Measurements from ENCODE around the gene P2RX6.

The P2RX6 gene

DNA sequence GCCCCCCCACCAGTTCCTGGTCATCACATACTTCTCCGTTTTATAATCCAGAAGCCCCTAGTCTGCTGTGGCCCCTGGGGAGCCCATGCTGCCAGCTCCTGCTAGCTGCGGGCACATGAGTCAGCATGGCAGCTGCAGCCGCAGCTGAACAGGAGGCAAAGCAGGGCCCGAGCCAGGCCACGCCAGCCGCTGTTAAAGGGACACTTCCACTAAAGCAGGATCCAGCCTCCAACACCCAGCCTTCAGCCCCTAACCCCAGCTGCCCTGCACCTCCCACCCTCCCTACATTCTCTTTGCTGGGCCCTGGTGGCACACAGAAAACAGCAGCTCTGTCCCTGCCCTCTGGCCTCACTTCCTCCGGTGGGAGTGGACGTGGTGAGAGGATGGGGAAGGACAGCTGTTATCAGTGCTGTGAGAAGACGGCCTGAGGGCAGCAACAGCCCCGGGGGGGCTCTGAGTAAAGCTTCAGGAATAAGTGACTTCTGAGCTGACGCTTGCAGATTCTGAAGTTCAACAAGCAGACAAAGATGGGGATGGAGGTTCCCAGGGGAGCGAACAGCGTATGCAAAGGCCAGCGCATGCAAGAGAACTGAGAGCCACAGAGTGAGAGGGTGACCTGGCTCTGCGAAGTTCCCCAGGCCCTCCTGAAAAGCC, 30.1 kb downstream of the P2RX6 start:
- Histone ChIP-seq H3K79me2 (ENCODE audit: insufficient read depth, low read length) (no peaks in the 10 kb centered on the region), H3K9ac (ENCODE audit: low read depth, low read length, poor library complexity, severe bottlenecking) (no peak overlapping the region), H3K27me3 (ENCODE audit: insufficient read depth, low read length, poor library complexity, severe bottlenecking) (no peaks in the 10 kb centered on the region)

DNA sequence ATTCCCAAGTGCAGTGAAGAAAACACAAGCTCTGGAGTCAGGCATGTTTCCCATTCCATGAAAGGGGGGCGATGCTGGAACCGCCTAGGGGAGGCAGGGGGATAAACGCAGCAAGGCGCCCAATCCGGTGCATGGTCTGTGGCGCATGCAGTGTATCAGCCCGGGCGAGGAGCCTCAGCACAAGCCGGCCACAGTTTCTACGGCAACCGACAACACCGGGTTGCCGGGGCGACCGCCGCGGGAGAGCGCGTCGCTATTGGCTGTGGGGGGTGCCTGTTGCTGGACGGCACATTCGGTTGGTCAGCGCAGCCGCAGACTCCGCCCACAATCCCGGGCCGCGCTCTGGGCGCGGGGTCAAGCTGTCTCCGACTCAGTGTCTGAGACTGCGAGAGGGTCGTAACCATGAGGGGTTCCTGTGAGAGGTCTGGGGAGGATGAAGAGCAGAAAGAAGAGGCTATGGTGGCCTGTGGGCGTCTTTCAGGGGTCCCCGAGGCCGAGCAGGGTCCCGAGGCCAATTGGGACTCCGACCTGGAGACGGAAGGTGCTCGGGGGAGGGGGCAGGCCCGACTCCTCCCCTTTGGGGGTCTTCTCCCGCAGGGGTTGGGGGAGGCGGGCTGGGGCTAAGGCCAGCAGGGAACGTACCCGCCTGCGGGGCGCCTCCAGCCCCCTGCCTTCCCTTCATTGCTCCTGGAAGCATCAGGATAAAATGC, 30.8 kb downstream of the P2RX6 start, which contains the start of gene LRRC74B:
Gene LRRC74B (plus strand): TSS at position 362 of the 710 bp plus-strand sequence. CDS start 41 bp downstream, at position 403.
- no peaks in the 10 kb centered on the region for H3K4me1 ChIP-seq (ENCODE audit: insufficient read depth, low read length, poor library complexity, severe bottlenecking)
- H3K36me3 ChIP-seq (ENCODE audit: insufficient read depth, low read length) = no peaks in the 10 kb centered on the region
- H2AFZ ChIP-seq (ENCODE audit: low read length) = no peak within 1 kb of the TSS
- H3K9me2 ChIP-seq (replicated peaks; ENCODE audit: low read depth, low read length) = no peaks in the 10 kb centered on the region
- H4K20me1 ChIP-seq (ENCODE audit: insufficient read depth, low read length, poor library complexity, severe bottlenecking) = no peaks in the 10 kb centered on the region
- no peak within 1 kb of the TSS for H3K4me2 ChIP-seq (ENCODE audit: low read depth, low read length, poor library complexity, severe bottlenecking)
- no peak within 1 kb of the TSS for H3K9ac ChIP-seq (ENCODE audit: low read depth, low read length, poor library complexity, severe bottlenecking)
- no peaks in the 10 kb centered on the region for H3K79me2 ChIP-seq (ENCODE audit: insufficient read depth, low read length)
- H3F3A ChIP-seq (ENCODE audit: low read depth) = no peaks in the 10 kb centered on the region
- H3K4me3 ChIP-seq (ENCODE audit: low read length, poor library complexity, severe bottlenecking) = no peak within 1 kb of the TSS
- H3K9me3 ChIP-seq (ENCODE audit: insufficient read depth, low read depth, low read length) = no peaks in the 10 kb centered on the region
- TF ChIP-seq EZH2phosphoT487 (IDR thresholded peaks at IDR 0.05; ENCODE audit: borderline replicate concordance) (no peak), CTCF (conservative IDR thresholded peaks at IDR 0.05; ENCODE audit: low read length) (no peak)
- no peaks in the 10 kb centered on the region for H3K27me3 ChIP-seq (ENCODE audit: insufficient read depth, low read length, poor library complexity, severe bottlenecking)

More for the DNA sequence above, 30.1 kb downstream of the P2RX6 start:
- Histone ChIP-seq H4K20me1 (ENCODE audit: insufficient read depth, low read length, poor library complexity, severe bottlenecking) (no peaks in the 10 kb centered on the region), H3K36me3 (ENCODE audit: insufficient read depth, low read length) (no peaks in the 10 kb centered on the region), H3F3A (ENCODE audit: low read depth) (no peaks in the 10 kb centered on the region), H3K9me2 (replicated peaks; ENCODE audit: low read depth, low read length) (no peaks in the 10 kb centered on the region), H3K4me2 (ENCODE audit: low read depth, low read length, poor library complexity, severe bottlenecking) (no peak overlapping the region), H3K9me3 (ENCODE audit: insufficient read depth, low read depth, low read length) (no peaks in the 10 kb centered on the region), H2AFZ (ENCODE audit: low read length) (no peak overlapping the region), H3K4me1 (ENCODE audit: insufficient read depth, low read length, poor library complexity, severe bottlenecking) (no peaks in the 10 kb centered on the region), H3K4me3 (ENCODE audit: low read length, poor library complexity, severe bottlenecking) (no peak overlapping the region)
- TF ChIP-seq CTCF (conservative IDR thresholded peaks at IDR 0.05; ENCODE audit: low read length) (no peak), EZH2phosphoT487 (IDR thresholded peaks at IDR 0.05; ENCODE audit: borderline replicate concordance) (no peak)

DNA sequence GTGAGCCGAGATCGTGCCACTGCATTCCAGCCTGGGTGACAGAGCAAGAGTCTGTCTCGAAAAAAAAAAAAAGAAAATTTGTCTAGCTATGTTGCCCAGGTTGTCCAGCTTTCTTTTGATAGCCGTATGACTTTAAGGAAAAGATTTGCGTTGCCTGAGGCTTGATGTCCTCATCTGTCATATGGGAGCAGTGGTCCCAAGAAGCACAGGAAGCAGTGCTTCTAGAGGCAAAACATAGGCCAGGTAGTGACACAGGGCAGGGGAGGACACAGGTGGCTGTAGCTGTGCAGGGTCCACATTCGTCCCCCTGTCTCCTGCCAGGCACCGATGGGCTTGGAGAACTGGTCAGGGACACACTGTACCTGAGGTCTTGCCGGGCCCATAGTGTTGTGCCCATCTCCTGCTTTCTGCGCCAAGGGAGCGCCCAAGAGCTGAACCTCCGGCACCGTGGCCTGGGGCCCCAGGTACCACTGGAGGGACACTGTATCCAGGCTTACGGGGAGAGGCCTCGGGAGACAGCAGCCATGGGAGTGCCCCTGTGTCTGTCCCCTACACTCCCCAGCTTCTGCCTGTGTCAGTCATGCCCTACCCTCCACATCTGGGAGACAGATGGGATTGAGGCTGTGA, 32.2 kb downstream of the P2RX6 start:
- TF ChIP-seq CTCF (conservative IDR thresholded peaks at IDR 0.05; ENCODE audit: low read length) = no peak
- Histone ChIP-seq H3K36me3 (ENCODE audit: insufficient read depth, low read length) (no peaks in the 10 kb centered on the region), H3K4me3 (ENCODE audit: low read length, poor library complexity, severe bottlenecking) (no peak overlapping the region), H3K79me2 (ENCODE audit: insufficient read depth, low read length) (no peaks in the 10 kb centered on the region), H2AFZ (ENCODE audit: low read length) (no peak overlapping the region), H3F3A (ENCODE audit: low read depth) (no peaks in the 10 kb centered on the region), H3K9ac (ENCODE audit: low read depth, low read length, poor library complexity, severe bottlenecking) (no peak overlapping the region), H3K4me1 (ENCODE audit: insufficient read depth, low read length, poor library complexity, severe bottlenecking) (peaks cover 12% of the 10 kb centered on the region), H4K20me1 (ENCODE audit: insufficient read depth, low read length, poor library complexity, severe bottlenecking) (no peaks in the 10 kb centered on the region), H3K4me2 (ENCODE audit: low read depth, low read length, poor library complexity, severe bottlenecking) (no peak overlapping the region), H3K9me3 (ENCODE audit: insufficient read depth, low read depth, low read length) (no peaks in the 10 kb centered on the region), H3K27me3 (ENCODE audit: insufficient read depth, low read length, poor library complexity, severe bottlenecking) (no peaks in the 10 kb centered on the region), H3K9me2 (replicated peaks; ENCODE audit: low read depth, low read length) (no peaks in the 10 kb centered on the region)

Measured in Loucy (cell line).